Activated T-cell treated with anti-CD3 and anti-CD28 coated beads, Interleukin-2, amount 50 U/mL, for 24 hours (primary cell): ENCODE results near the gene BOLA2B.
"Not testable (repeated sequence)": the region's sequence is repeated elsewhere in the genome, so short reads cannot be mapped to it uniquely, and the experiment has no call there.

Experiments used
- DNase-seq: peaks from one replicate; pipeline ENCODE4 v3.0.0-alpha.2; 2020
- H3K27ac Mint-ChIP-seq: 2 replicates; pipeline ENCODE4 v1.8.0; 2020; ENCODE audit warnings: mild to moderate bottlenecking, mixed read lengths
- H3K27me3 Mint-ChIP-seq: 2 replicates; pipeline ENCODE4 v1.8.0; 2020; ENCODE audit warnings: mixed read lengths
- H3K36me3 Mint-ChIP-seq: 2 replicates; pipeline ENCODE4 v1.8.0; 2020; ENCODE audit warnings: low read depth, mixed read lengths
- H3K4me1 Mint-ChIP-seq: 2 replicates; pipeline ENCODE4 v1.8.0; 2020; ENCODE audit warnings: low read depth, mixed read lengths
- H3K4me3 Mint-ChIP-seq: 2 replicates; pipeline ENCODE4 v1.8.0; 2020; ENCODE audit warnings: mild to moderate bottlenecking, moderate library complexity, mixed read lengths
- H3K9me3 Mint-ChIP-seq: 2 replicates; pipeline ENCODE4 v1.8.0; 2020; ENCODE audit warnings: mixed read lengths

BOLA2B gene

GRCh38 chr16:30193615-30194014 is at the start of gene BOLA2B, which contains the start of gene SLX1A:
BOLA2B (minus strand) TSS chr16:30193666; CDS start chr16:30193595, 71 bp downstream.
SLX1A (plus strand) TSS chr16:30193875; CDS start chr16:30194085, 210 bp downstream.
- not testable (repeated sequence) for H3K4me3 Mint-ChIP-seq, H3K27ac Mint-ChIP-seq, DNase-seq, H3K9me3 Mint-ChIP-seq, H3K27me3 Mint-ChIP-seq, H3K36me3 Mint-ChIP-seq, H3K4me1 Mint-ChIP-seq

- H3K36me3 Mint-ChIP-seq, H3K27ac Mint-ChIP-seq, H3K9me3 Mint-ChIP-seq, H3K4me3 Mint-ChIP-seq, H3K4me1 Mint-ChIP-seq, H3K27me3 Mint-ChIP-seq: not testable (repeated sequence)
- DNase-seq = peak; percentile 17
Measured at GRCh38 chr16:30217082-30217481, 23.6 kb upstream of the BOLA2B start.

GRCh38 chr16:30211414-30211813 is 17.9 kb upstream of the BOLA2B start:
- DNase-seq, H3K27ac Mint-ChIP-seq, H3K36me3 Mint-ChIP-seq, H3K4me3 Mint-ChIP-seq, H3K27me3 Mint-ChIP-seq, H3K9me3 Mint-ChIP-seq, H3K4me1 Mint-ChIP-seq: not testable (repeated sequence)

- H3K4me1 Mint-ChIP-seq, H3K9me3 Mint-ChIP-seq, H3K4me3 Mint-ChIP-seq, H3K27ac Mint-ChIP-seq, H3K27me3 Mint-ChIP-seq, H3K36me3 Mint-ChIP-seq: not testable (repeated sequence)
- peak; percentile 26 for DNase-seq
Measured at GRCh38 chr16:30209032-30209431, 15.6 kb upstream of the BOLA2B start.

- H3K4me3 Mint-ChIP-seq, H3K4me1 Mint-ChIP-seq, H3K27ac Mint-ChIP-seq, H3K36me3 Mint-ChIP-seq, H3K9me3 Mint-ChIP-seq, H3K27me3 Mint-ChIP-seq: not testable (repeated sequence)
- DNase-seq = peak; percentile 26
Measured at GRCh38 chr16:30207063-30207704, 13.7 kb upstream of the BOLA2B start.

- H3K36me3 Mint-ChIP-seq, H3K9me3 Mint-ChIP-seq, H3K27ac Mint-ChIP-seq, H3K4me1 Mint-ChIP-seq, H3K27me3 Mint-ChIP-seq, H3K4me3 Mint-ChIP-seq, DNase-seq: not testable (repeated sequence)
Measured at GRCh38 chr16:30206252-30206651, 12.8 kb upstream of the BOLA2B start.

- H3K4me3 Mint-ChIP-seq, H3K36me3 Mint-ChIP-seq, H3K9me3 Mint-ChIP-seq, H3K4me1 Mint-ChIP-seq, H3K27me3 Mint-ChIP-seq, H3K27ac Mint-ChIP-seq: not testable (repeated sequence)
- peak; percentile 53 for DNase-seq
Measured at GRCh38 chr16:30205541-30206236, 12.2 kb upstream of the BOLA2B start.

GRCh38 chr16:30199608-30200343 is 6.3 kb upstream of the BOLA2B start:
- H3K9me3 Mint-ChIP-seq, DNase-seq, H3K27ac Mint-ChIP-seq, H3K4me3 Mint-ChIP-seq, H3K4me1 Mint-ChIP-seq, H3K27me3 Mint-ChIP-seq, H3K36me3 Mint-ChIP-seq: not testable (repeated sequence)

- not testable (repeated sequence) for H3K27ac Mint-ChIP-seq, DNase-seq, H3K27me3 Mint-ChIP-seq, H3K36me3 Mint-ChIP-seq, H3K9me3 Mint-ChIP-seq, H3K4me3 Mint-ChIP-seq, H3K4me1 Mint-ChIP-seq
Measured at GRCh38 chr16:30199049-30199448, 5.6 kb upstream of the BOLA2B start, which contains the start of gene SULT1A3. SULT1A3 (plus strand) TSS chr16:30199255; CDS start chr16:30200729, 1,474 bp downstream.

- not testable (repeated sequence) for H3K4me1 Mint-ChIP-seq, DNase-seq, H3K4me3 Mint-ChIP-seq, H3K9me3 Mint-ChIP-seq, H3K36me3 Mint-ChIP-seq, H3K27me3 Mint-ChIP-seq, H3K27ac Mint-ChIP-seq
Measured at GRCh38 chr16:30197001-30197400, 3.5 kb upstream of the BOLA2B start.

GRCh38 chr16:30194172-30194925 is 883 bp upstream of the BOLA2B start:
- H3K4me1 Mint-ChIP-seq = not testable (repeated sequence)

GRCh38 chr16:30193098-30193497 is 368 bp downstream of the BOLA2B start:
- H3K4me1 Mint-ChIP-seq, H3K4me3 Mint-ChIP-seq, H3K36me3 Mint-ChIP-seq, DNase-seq, H3K27me3 Mint-ChIP-seq, H3K27ac Mint-ChIP-seq, H3K9me3 Mint-ChIP-seq: not testable (repeated sequence)

More at GRCh38 chr16:30194172-30194925, 883 bp upstream of the BOLA2B start:
- peak; percentile 55 for DNase-seq
- not testable (repeated sequence) for H3K36me3 Mint-ChIP-seq, H3K9me3 Mint-ChIP-seq, H3K4me3 Mint-ChIP-seq, H3K27me3 Mint-ChIP-seq, H3K27ac Mint-ChIP-seq

- not testable (repeated sequence) for H3K27ac Mint-ChIP-seq, H3K9me3 Mint-ChIP-seq, H3K27me3 Mint-ChIP-seq, H3K4me3 Mint-ChIP-seq, DNase-seq
- H3K4me1 Mint-ChIP-seq = peaks cover 18% of the 10 kb centered on the region
- peaks cover 21% of the 10 kb centered on the region for H3K36me3 Mint-ChIP-seq
Measured at GRCh38 chr16:30191158-30191557, 2.3 kb downstream of the BOLA2B start.

- Mint-ChIP-seq H3K27me3 (no peaks in the 10 kb centered on the region), H3K27ac (peak overlapping the region; percentile 87), H3K4me1 (peaks cover 23% of the 10 kb centered on the region), H3K4me3 (peak overlapping the region; percentile 99), H3K9me3 (no peaks in the 10 kb centered on the region), H3K36me3 (peaks cover 45% of the 10 kb centered on the region)
- no peak for DNase-seq
Measured at GRCh38 chr16:30187971-30188561, 5.4 kb downstream of the BOLA2B start.
